Coronary artery (tissue), 2 donors: ENCODE results near the gene BCAN.

ENCODE experiments used
- DNase-seq: peaks from one replicate; pipeline ENCODE4 v3.0.0-alpha.2; 2017; ENCODE audit warnings: low spot score
- H3K27ac ChIP-seq, 2 donors: fragments of 200-600 bp; sonication (generic); one replicate each; pipeline ENCODE4 v1.5.1; 2016 to 2019
- H3K4me3 ChIP-seq: fragments of 200-600 bp; sonication (generic); 2 replicates; pipeline ENCODE4 v1.5.1; 2016; ENCODE audit warnings: mild to moderate bottlenecking, moderate library complexity
- CTCF ChIP-seq: fragments of 200-600 bp; sonication (generic); IDR thresholded peaks from one replicate; pipeline ENCODE4 v1.5.1; 2019; ENCODE audit warnings: antibody characterized with exemption

Gene BCAN

GRCh38 chr1:156689035-156689952 is 47.4 kb downstream of the BCAN start:
- DNase-seq, result no peak
- TF ChIP-seq CTCF, result peak; percentile 92
- peak overlapping the region; percentile 23 for H3K4me3 ChIP-seq
- no peak overlapping the region for H3K27ac ChIP-seq

DNA sequence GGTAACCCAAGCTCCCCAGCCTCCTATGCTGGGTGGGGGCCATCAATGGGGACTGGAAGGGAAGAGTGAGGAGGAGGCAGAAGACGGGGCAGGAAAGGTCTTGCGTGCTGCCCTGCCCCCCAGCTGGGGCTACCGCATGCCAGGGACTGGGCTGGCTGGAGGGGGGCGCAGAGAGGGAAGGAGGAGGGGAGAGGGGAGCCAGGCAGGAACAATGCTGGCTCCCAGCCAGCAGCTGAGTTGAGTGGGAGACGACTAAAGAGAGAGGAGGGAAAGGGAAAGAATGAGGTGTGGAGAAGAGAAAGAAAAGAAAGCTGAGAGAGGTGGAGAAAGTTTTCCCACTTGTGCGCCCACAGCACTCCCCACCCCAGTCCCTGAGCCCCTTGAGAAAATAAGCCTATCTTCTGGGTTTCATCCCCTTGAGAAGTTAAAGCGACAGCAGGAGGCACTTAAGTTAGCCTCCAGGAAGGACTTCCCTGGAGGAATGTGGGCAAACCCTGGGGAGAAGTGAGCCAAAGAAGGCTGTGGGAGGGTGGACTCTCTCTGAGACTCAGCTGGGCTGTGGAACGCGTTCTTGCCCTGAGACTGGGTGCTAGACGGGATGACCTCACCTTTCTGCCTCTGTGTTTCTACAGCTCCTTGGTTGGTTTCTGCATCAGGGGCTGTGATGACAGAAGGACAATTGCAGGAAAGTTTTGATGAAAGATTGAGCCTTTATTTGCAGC is 48.2 kb downstream of the BCAN start:
- no peak overlapping the region for H3K4me3 ChIP-seq
- no peak for TF ChIP-seq CTCF
- H3K27ac ChIP-seq, result no peak overlapping the region
- no peak for DNase-seq

DNA sequence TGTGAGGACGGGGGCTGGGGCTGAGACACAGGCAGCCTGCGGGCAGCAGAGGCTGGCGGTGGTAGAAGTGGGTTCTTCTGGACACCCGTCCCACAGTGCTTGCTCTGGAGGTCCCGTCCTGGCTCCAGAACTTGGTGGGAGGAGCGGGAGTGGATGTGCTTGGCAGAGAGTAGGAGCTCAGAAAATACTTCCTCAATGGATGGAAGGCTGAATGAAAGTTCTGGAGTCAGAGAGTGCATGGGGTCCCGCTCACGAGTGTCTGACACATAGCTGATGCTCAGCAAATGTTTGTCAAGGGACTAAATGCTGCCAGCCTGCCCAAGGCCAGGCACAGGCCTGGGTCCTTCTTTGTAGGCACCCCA is 48.7 kb downstream of the BCAN start:
- Histone ChIP-seq H3K27ac (no peak overlapping the region), H3K4me3 (no peak overlapping the region)
- no peak for DNase-seq
- no peak for TF ChIP-seq CTCF

DNA sequence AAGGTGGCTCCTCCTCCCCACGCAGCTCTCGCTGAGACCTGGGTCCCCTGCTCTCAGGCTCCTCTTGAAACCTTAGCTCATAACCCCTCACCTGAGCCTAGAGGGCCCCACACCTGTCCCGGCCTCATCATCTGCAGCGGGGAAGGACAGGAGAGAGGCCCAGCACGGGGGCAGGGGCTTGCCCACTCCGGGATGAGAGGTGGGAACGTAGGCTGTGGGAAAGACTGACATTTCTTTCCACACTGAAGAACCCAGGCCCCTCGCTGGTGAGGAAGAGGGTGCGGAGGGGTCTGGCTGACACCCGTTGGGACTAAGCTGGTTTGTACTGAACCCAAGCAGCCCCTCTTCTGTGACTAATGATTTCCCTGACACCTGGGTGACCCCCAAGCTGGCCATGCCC is 49.3 kb downstream of the BCAN start:
- Histone ChIP-seq H3K4me3 (no peak overlapping the region), H3K27ac (no peak overlapping the region)
- no peak for TF ChIP-seq CTCF
- DNase-seq, result no peak

DNA sequence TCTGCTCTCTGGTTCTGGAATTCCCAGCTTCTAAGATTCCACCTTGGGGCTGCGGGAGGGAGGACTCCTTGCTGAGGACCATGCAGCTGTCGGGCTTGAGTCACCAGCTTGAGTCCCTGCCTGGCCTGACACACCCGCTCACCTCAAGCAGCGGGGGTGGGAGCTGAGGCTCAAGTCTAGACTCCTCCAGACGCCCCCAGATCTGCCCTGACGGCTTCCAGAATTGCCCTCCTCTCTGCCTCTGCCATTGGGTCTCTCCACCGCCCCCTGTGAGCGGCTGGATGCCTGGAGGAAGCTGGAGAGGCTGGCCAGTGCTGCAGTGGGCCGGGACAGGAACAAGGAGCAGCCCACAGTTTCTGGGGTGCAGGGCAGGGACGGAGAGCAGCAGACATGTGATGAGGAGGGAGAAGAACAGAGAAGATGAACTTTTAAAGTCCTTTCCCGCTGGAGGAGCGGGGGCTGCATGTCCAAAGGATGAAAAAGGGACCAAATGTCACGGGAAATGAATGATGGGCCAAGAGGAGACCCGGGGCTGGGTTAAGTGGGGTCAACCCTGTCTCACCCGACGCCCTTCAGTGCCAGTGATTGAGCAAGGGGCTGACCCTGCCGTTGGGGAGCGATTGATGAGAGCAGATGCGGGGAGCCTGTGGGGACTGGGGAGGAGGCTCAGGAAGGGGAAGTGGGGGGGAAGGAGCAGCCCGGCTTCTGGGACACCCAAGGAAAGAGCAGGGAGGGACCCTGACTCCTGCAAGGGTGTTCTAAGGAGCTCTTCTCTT is 49.9 kb downstream of the BCAN start:
- TF ChIP-seq CTCF, result no peak
- Histone ChIP-seq H3K27ac (no peak overlapping the region), H3K4me3 (no peak overlapping the region)
- no peak for DNase-seq

- DNase-seq, result no peak
- no peak overlapping the region for H3K4me3 ChIP-seq
- H3K27ac ChIP-seq, result no peak overlapping the region
- no peak for TF ChIP-seq CTCF
Measured at GRCh38 chr1:156692441-156692924, 50.6 kb downstream of the BCAN start.
